Esophagus squamous epithelium (tissue), 4 donors: Measurements from ENCODE around the gene ARHGEF5.

Source experiments
- CTCF ChIP-seq, 6 experiments: fragments of 450-650 bp in 4 of 6; fragments of 200-600 bp in 2 of 6; sonication (generic) in 2 of 6; IDR thresholded peaks; one replicate each; pipeline ENCODE4 v1.5.1; 2016 to 2019; ENCODE audit warnings: antibody characterized with exemption in 6 of 6, mild to moderate bottlenecking in 4 of 6, moderate library complexity in 4 of 6
- POLR2A ChIP-seq, 4 donors: fragments of 450-650 bp; IDR thresholded peaks; one replicate each; pipeline ENCODE4 v1.6.1; 2017; ENCODE audit warnings: antibody characterized with exemption in 4 of 4, mild to moderate bottlenecking in 4 of 4, moderate library complexity in 3 of 4

- TF ChIP-seq CTCF (IDR thresholded peaks at IDR 0.05) (no peak), POLR2A (IDR thresholded peaks at IDR 0.05) (no peak)
Observed at GRCh38 chr7:144384071-144384470, 28.9 kb downstream of the ARHGEF5 start.
